Umbilical cord (tissue), 2 donors: ENCODE results near the gene MCF2L. TPM values are rescaled to one million over a fixed set of nuclear protein-coding genes. Genes with fewer than 3 reads are reported as not detected.

Experiments used
- DNase-seq: peaks from one replicate; pipeline ENCODE4 v3.0.0-alpha.2; 2015; ENCODE audit warnings: low spot score
- total RNA-seq: library from RNA; depleted of rRNA; stranded (reverse); fragments of >200 nt; gene quantifications from one replicate; pipeline ENCODE4 v1.2.3, GENCODE V29; 2014; ENCODE audit warnings: low replicate concordance; ENCODE audit not compliant: insufficient read depth

MCF2L gene
- total RNA-seq, 1 donor from 2014 or later: 9.4 TPM

- DNase-seq: no peak
Observed at GRCh38 chr13:112997188-112998130, 28.4 kb downstream of the MCF2L start.

GRCh38 chr13:112998521-112999280, 29.7 kb downstream of the MCF2L start:
- DNase-seq: no peak

GRCh38 chr13:112999414-113000177, 30.6 kb downstream of the MCF2L start:
- no peak for DNase-seq

GRCh38 chr13:113000575-113000974, 31.6 kb downstream of the MCF2L start:
- DNase-seq: no peak

GRCh38 chr13:113001241-113002140, 32.5 kb downstream of the MCF2L start:
- DNase-seq: peak; percentile 92

- DNase-seq: no peak
Observed at GRCh38 chr13:113002206-113002912, 33.3 kb downstream of the MCF2L start.

GRCh38 chr13:113002913-113003290, 33.9 kb downstream of the MCF2L start:
- no peak for DNase-seq

GRCh38 chr13:113004126-113004525, 35.1 kb downstream of the MCF2L start:
- no peak for DNase-seq

GRCh38 chr13:113005076-113005865, 36.3 kb downstream of the MCF2L start:
- DNase-seq: no peak

GRCh38 chr13:113005997-113006396, 37.0 kb downstream of the MCF2L start:
- no peak for DNase-seq

- no peak for DNase-seq
Observed at GRCh38 chr13:113006660-113007059, 37.6 kb downstream of the MCF2L start.

- no peak for DNase-seq
Observed at GRCh38 chr13:113008851-113009250, 39.8 kb downstream of the MCF2L start.

- peak; percentile 46 for DNase-seq
Observed at GRCh38 chr13:113009743-113010509, 40.9 kb downstream of the MCF2L start.

- DNase-seq: no peak
Observed at GRCh38 chr13:113010510-113010865, 41.5 kb downstream of the MCF2L start.

- DNase-seq: peak; percentile 20
Observed at GRCh38 chr13:113013303-113013702, 44.3 kb downstream of the MCF2L start.

GRCh38 chr13:113013878-113014751, 45.1 kb downstream of the MCF2L start:
- no peak for DNase-seq
